RCC 7860 (cell line): ENCODE data around the gene THAP7.

ENCODE experiments used
- DNase-seq: peaks from one replicate; pipeline ENCODE4 v3.0.0-alpha.2; 2015; ENCODE audit warnings: low spot score
- FAIRE-seq: peaks from 2 replicates; lab custom pipeline; 2012; peaks lifted over from hg19 to GRCh38; lab: Jason Lieb, UNC

The THAP7 gene

DNA sequence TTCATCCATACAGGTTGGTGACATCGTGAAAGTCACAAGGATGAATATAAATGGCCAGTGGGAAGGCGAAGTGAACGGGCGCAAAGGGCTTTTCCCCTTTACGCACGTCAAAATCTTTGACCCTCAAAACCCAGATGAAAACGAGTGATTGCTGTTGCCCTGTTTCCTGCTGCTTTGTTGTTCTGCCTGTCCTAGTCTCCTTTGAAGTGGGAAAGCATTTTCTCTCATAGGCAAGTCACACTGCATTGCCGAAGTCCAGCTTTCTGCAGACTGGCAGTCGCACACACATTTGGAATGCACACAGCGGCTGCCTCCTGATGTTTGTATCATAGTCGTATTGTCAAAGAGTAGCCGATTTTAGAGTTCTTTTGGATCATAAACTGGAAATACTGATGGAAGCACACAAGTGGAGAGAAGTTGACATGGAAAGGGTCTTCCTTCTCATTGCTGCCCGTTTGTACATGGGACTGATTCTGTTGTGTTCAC is 52.2 kb downstream of the THAP7 start:
- DNase-seq (no peak), FAIRE-seq (no peak)
